Measurements from ENCODE around the gene RGPD5.
"Not testable (repeated sequence)": the region's sequence is repeated elsewhere in the genome, so short reads cannot be mapped to it uniquely, and the experiment has no call there.

- not testable (repeated sequence) for TF ChIP-seq BRCA1 (IDR thresholded peaks at IDR 0.05; ENCODE audit: low read depth, low read length); POLR2AphosphoS5 (IDR thresholded peaks at IDR 0.05; ENCODE audit: low read depth, low read length); POLR2A (IDR thresholded peaks at IDR 0.05; ENCODE audit: control extremely low read depth in 1 of 2, low read depth in 2 of 2, low read length in 2 of 2)
Measured at GRCh38 chr2:109882112-109882511, 88.0 kb downstream of the RGPD5 start.

Measured in H1 (cell line).